Stimulated activated memory B cell treated with anti-CD40 and anti-IgM and Interleukin-4, amounts not matched to agents 10 μg/mL and 1 μg/mL and 100 μg/mL, for 72 hours (primary cell): ENCODE results near the gene RSPRY1.
A peak's percentile ranks its signal among the peaks of the same experiment; 100 is the strongest.

Experiments used
- ATAC-seq: fragments of 150-1000 bp; cut with Tn5 transposase; 2 replicates; pipeline ENCODE4 v1.10.0; 2021
- H3K27ac Mint-ChIP-seq: one replicate; pipeline ENCODE4 v1.8.0; 2022; ENCODE audit warnings: mild to moderate bottlenecking, mixed read lengths
- H3K27me3 Mint-ChIP-seq: one replicate; pipeline ENCODE4 v1.8.0; 2022; ENCODE audit warnings: mixed read lengths
- H3K36me3 Mint-ChIP-seq: one replicate; pipeline ENCODE4 v1.8.0; 2022; ENCODE audit warnings: mixed read lengths
- H3K4me1 Mint-ChIP-seq: one replicate; pipeline ENCODE4 v1.8.0; 2022; ENCODE audit warnings: mixed read lengths
- H3K4me3 Mint-ChIP-seq: one replicate; pipeline ENCODE4 v1.8.0; 2022; ENCODE audit warnings: mild to moderate bottlenecking, moderate library complexity, mixed read lengths
- H3K9me3 Mint-ChIP-seq: one replicate; pipeline ENCODE4 v1.8.0; 2022; ENCODE audit warnings: mixed read lengths

RSPRY1 gene

GRCh38 chr16:57240851-57241250 is 54.7 kb downstream of the RSPRY1 start:
- ATAC-seq: no peak
- no peaks in the 10 kb centered on the region for H3K9me3 Mint-ChIP-seq
- H3K27ac Mint-ChIP-seq: peak overlapping the region; percentile 68
- no peaks in the 10 kb centered on the region for H3K27me3 Mint-ChIP-seq
- H3K36me3 Mint-ChIP-seq: peaks cover 13% of the 10 kb centered on the region
- no peak overlapping the region for H3K4me3 Mint-ChIP-seq
- H3K4me1 Mint-ChIP-seq: peaks cover 35% of the 10 kb centered on the region

GRCh38 chr16:57242650-57243049 is 56.5 kb downstream of the RSPRY1 start:
- ATAC-seq: no peak
- Mint-ChIP-seq H3K27ac (no peak overlapping the region), H3K27me3 (no peaks in the 10 kb centered on the region), H3K4me3 (no peak overlapping the region), H3K4me1 (peaks cover 33% of the 10 kb centered on the region), H3K9me3 (no peaks in the 10 kb centered on the region), H3K36me3 (peaks cover 5% of the 10 kb centered on the region)

GRCh38 chr16:57244463-57244766 is 58.3 kb downstream of the RSPRY1 start:
- H3K27me3 Mint-ChIP-seq: no peaks in the 10 kb centered on the region
- H3K4me1 Mint-ChIP-seq: peaks cover 33% of the 10 kb centered on the region
- peak; percentile 63 for ATAC-seq
- H3K27ac Mint-ChIP-seq: peak overlapping the region; percentile 77
- no peaks in the 10 kb centered on the region for H3K9me3 Mint-ChIP-seq
- peak overlapping the region; percentile 85 for H3K4me3 Mint-ChIP-seq
- H3K36me3 Mint-ChIP-seq: peaks cover 5% of the 10 kb centered on the region

GRCh38 chr16:57244767-57245471 is 58.8 kb downstream of the RSPRY1 start, which contains the start of gene ARL2BP:
Gene ARL2BP, plus strand, starts transcription at chr16:57245259. Its CDS starts 109 bp downstream, at chr16:57245368.
- Mint-ChIP-seq H3K9me3 (no peaks in the 10 kb centered on the region), H3K4me3 (peak within 1 kb of the TSS; percentile 85), H3K27me3 (no peaks in the 10 kb centered on the region), H3K27ac (peak within 1 kb of the TSS; percentile 77), H3K4me1 (peaks cover 33% of the 10 kb centered on the region), H3K36me3 (peaks cover 10% of the 10 kb centered on the region)
- ATAC-seq: peak; percentile 99

- Mint-ChIP-seq H3K9me3 (no peaks in the 10 kb centered on the region), H3K4me1 (peaks cover 30% of the 10 kb centered on the region), H3K27ac (peak overlapping the region; percentile 77)
Measured at GRCh38 chr16:57245472-57246113, 59.5 kb downstream of the RSPRY1 start.

GRCh38 chr16:57251352-57251751 is 65.2 kb downstream of the RSPRY1 start:
- peaks cover 51% of the 10 kb centered on the region for H3K36me3 Mint-ChIP-seq
- H3K27me3 Mint-ChIP-seq: no peaks in the 10 kb centered on the region
- H3K27ac Mint-ChIP-seq: no peak overlapping the region
- no peak overlapping the region for H3K4me3 Mint-ChIP-seq
- H3K9me3 Mint-ChIP-seq: peaks cover 3% of the 10 kb centered on the region
- no peaks in the 10 kb centered on the region for H3K4me1 Mint-ChIP-seq
- no peak for ATAC-seq

More at GRCh38 chr16:57245472-57246113, 59.5 kb downstream of the RSPRY1 start:
- peaks cover 15% of the 10 kb centered on the region for H3K36me3 Mint-ChIP-seq
- ATAC-seq: peak; percentile 49
- no peaks in the 10 kb centered on the region for H3K27me3 Mint-ChIP-seq
- peak overlapping the region; percentile 85 for H3K4me3 Mint-ChIP-seq

- H3K4me1 Mint-ChIP-seq: no peaks in the 10 kb centered on the region
- peaks cover 3% of the 10 kb centered on the region for H3K9me3 Mint-ChIP-seq
- ATAC-seq: no peak
- H3K4me3 Mint-ChIP-seq: no peak overlapping the region
- no peak overlapping the region for H3K27ac Mint-ChIP-seq
- H3K36me3 Mint-ChIP-seq: peaks cover 52% of the 10 kb centered on the region
- no peaks in the 10 kb centered on the region for H3K27me3 Mint-ChIP-seq
Measured at GRCh38 chr16:57252148-57252721, 66.1 kb downstream of the RSPRY1 start.

- no peaks in the 10 kb centered on the region for H3K27me3 Mint-ChIP-seq
- H3K36me3 Mint-ChIP-seq: peaks cover 52% of the 10 kb centered on the region
- H3K27ac Mint-ChIP-seq: no peak overlapping the region
- peaks cover 3% of the 10 kb centered on the region for H3K9me3 Mint-ChIP-seq
- no peaks in the 10 kb centered on the region for H3K4me1 Mint-ChIP-seq
- H3K4me3 Mint-ChIP-seq: no peak overlapping the region
- ATAC-seq: no peak
Measured at GRCh38 chr16:57253466-57253865, 67.3 kb downstream of the RSPRY1 start.

- Mint-ChIP-seq H3K36me3 (peaks cover 35% of the 10 kb centered on the region), H3K9me3 (peaks cover 3% of the 10 kb centered on the region), H3K4me3 (no peak overlapping the region), H3K4me1 (peaks cover 11% of the 10 kb centered on the region), H3K27ac (no peak overlapping the region), H3K27me3 (no peaks in the 10 kb centered on the region)
- ATAC-seq: no peak
Measured at GRCh38 chr16:57255686-57256415, 69.7 kb downstream of the RSPRY1 start.

- no peak overlapping the region for H3K27ac Mint-ChIP-seq
- peaks cover 3% of the 10 kb centered on the region for H3K9me3 Mint-ChIP-seq
- H3K36me3 Mint-ChIP-seq: peaks cover 25% of the 10 kb centered on the region
- H3K27me3 Mint-ChIP-seq: no peaks in the 10 kb centered on the region
- ATAC-seq: no peak
- H3K4me1 Mint-ChIP-seq: peaks cover 12% of the 10 kb centered on the region
- H3K4me3 Mint-ChIP-seq: no peak overlapping the region
Measured at GRCh38 chr16:57256601-57257395, 70.7 kb downstream of the RSPRY1 start.

GRCh38 chr16:57257455-57258070 is 71.4 kb downstream of the RSPRY1 start:
- Mint-ChIP-seq H3K27ac (no peak overlapping the region), H3K4me1 (peaks cover 12% of the 10 kb centered on the region), H3K9me3 (peaks cover under 1% of the 10 kb centered on the region), H3K36me3 (peaks cover 17% of the 10 kb centered on the region), H3K27me3 (no peaks in the 10 kb centered on the region), H3K4me3 (no peak overlapping the region)
- no peak for ATAC-seq

- H3K36me3 Mint-ChIP-seq: peaks cover 11% of the 10 kb centered on the region
- no peaks in the 10 kb centered on the region for H3K9me3 Mint-ChIP-seq
- H3K27ac Mint-ChIP-seq: no peak overlapping the region
- peaks cover 12% of the 10 kb centered on the region for H3K4me1 Mint-ChIP-seq
- no peaks in the 10 kb centered on the region for H3K27me3 Mint-ChIP-seq
- H3K4me3 Mint-ChIP-seq: no peak overlapping the region
- no peak for ATAC-seq
Measured at GRCh38 chr16:57258226-57258909, 72.2 kb downstream of the RSPRY1 start.

GRCh38 chr16:57258910-57259475 is 72.9 kb downstream of the RSPRY1 start:
- ATAC-seq: no peak
- H3K27me3 Mint-ChIP-seq: no peaks in the 10 kb centered on the region
- H3K4me1 Mint-ChIP-seq: peaks cover 12% of the 10 kb centered on the region
- no peaks in the 10 kb centered on the region for H3K9me3 Mint-ChIP-seq
- H3K27ac Mint-ChIP-seq: no peak overlapping the region
- peaks cover 11% of the 10 kb centered on the region for H3K36me3 Mint-ChIP-seq
- no peak overlapping the region for H3K4me3 Mint-ChIP-seq
